Neural cell (in vitro differentiated cells): ENCODE data around the gene CLIC3.

ENCODE experiments used
- CTCF ChIP-seq: fragments of 450-650 bp; IDR thresholded peaks from 2 replicates; pipeline ENCODE4 v1.5.1; 2014; ENCODE audit warnings: antibody characterized with exemption, mild to moderate bottlenecking, moderate library complexity; ENCODE audit not compliant: poor library complexity, severe bottlenecking
- EP300 ChIP-seq: fragments of 450-650 bp; conservative IDR thresholded peaks from 2 replicates; pipeline ENCODE4 v1.6.1; 2014; ENCODE audit warnings: antibody characterized with exemption, mild to moderate bottlenecking, moderate library complexity; ENCODE audit not compliant: poor library complexity, severe bottlenecking
- EZH2 ChIP-seq: fragments of 200-600, 300-800 bp; shearing (Covaris generic), sonication (generic); IDR thresholded peaks from 2 replicates; pipeline ENCODE4 v1.6.1; 2014; ENCODE audit warnings: antibody characterized with exemption, low read length, borderline replicate concordance, mild to moderate bottlenecking; ENCODE audit not compliant: insufficient read depth, poor library complexity, severe bottlenecking
- RAD21 ChIP-seq: fragments of 450-650 bp; conservative IDR thresholded peaks from 2 replicates; pipeline ENCODE4 v1.6.1; 2014; ENCODE audit warnings: antibody characterized with exemption, mild to moderate bottlenecking, moderate library complexity
- TAF1 ChIP-seq: IDR thresholded peaks from 2 replicates; pipeline ENCODE4 v1.6.1; 2012; ENCODE audit warnings: low read depth

- TF ChIP-seq CTCF (no peak), RAD21 (no peak), EZH2 (no peak), EP300 (no peak), TAF1 (no peak)
These were observed 27.2 kb downstream of the CLIC3 start for GRCh38 chr9:136969150-136969549.
